ENCODE results near the gene UNC119B. TPM values are rescaled to one million over a fixed set of nuclear protein-coding genes. Genes with fewer than 3 reads are reported as not detected.

Gene UNC119B
- total RNA-seq, 1 experiment from 2014 or later, result 51.5 TPM

DNA sequence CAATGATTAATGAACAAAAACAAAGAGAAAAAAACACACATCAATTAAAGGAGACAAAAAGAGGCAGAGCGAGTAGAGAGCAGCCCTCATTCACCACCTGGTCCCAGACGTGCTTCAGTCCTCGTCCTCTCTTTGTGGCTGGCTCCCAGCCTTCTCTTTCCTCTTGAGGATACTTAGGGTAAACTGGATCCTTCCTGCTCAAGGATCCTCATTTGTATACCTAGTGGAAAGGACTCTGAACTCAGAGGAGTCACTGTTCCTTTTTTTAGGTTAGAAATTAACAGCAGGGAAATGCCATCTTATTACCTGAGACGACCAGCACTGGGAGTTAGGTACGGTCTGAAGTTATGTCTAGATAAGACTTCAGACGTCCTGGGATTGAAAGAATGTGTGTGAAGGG is 13.6 kb upstream of the UNC119B start:
- no peak overlapping the region for H3K4ac ChIP-seq (ENCODE audit: low read depth, low read length)
- H3K79me2 ChIP-seq (ENCODE audit: insufficient read depth, low read length), result no peaks in the 10 kb centered on the region
- no peaks in the 10 kb centered on the region for H3K27me3 ChIP-seq (ENCODE audit: insufficient read depth, low read length)
- H4K5ac ChIP-seq (ENCODE audit: insufficient read length, low read depth, low read length), result no peak overlapping the region
- Mint-ChIP-seq H3K27me3 (ENCODE audit: low read depth) (no peaks in the 10 kb centered on the region), H3K27ac (0 out of 7 replicates have a peak overlapping the region, but pooled peaks of 1 of the 3 experiments have one; percentile 8), H3K4me3 (no peak overlapping the region), H3K9me3 (no peaks in the 10 kb centered on the region), H3K4me1 (peaks cover 28% of the 10 kb centered on the region in 2 experiments), H3K36me3 (ENCODE audit: insufficient read depth in 1 of 3, low read depth in 3 of 3) (peaks cover 47 to 76% (median 71%) of the 10 kb centered on the region in 3 experiments; a peak in 6 of 7 replicates)
- no peak overlapping the region for H3K27ac ChIP-seq (ENCODE audit: insufficient read length, low read depth, low read length)
- no peak overlapping the region for H4K91ac ChIP-seq (ENCODE audit: insufficient read length, low read depth, low read length)
- no peak overlapping the region for H3T11ph ChIP-seq (ENCODE audit: low read length)
- H2BK5ac ChIP-seq (ENCODE audit: insufficient read length, low read length), result no peak overlapping the region
- DNase-seq, result no peak
- H3K23me2 ChIP-seq (ENCODE audit: insufficient read length, low read depth, low read length, poor library complexity, severe bottlenecking), result no peaks in the 10 kb centered on the region
- H2AK5ac ChIP-seq (ENCODE audit: insufficient read length, low read length), result no peak overlapping the region
- no peak overlapping the region for H2BK15ac ChIP-seq (ENCODE audit: low read depth, low read length)
- H2AFZ ChIP-seq (ENCODE audit: low read length), result no peak overlapping the region
- H3K14ac ChIP-seq (ENCODE audit: insufficient read depth, low read length), result no peak overlapping the region
- no peaks in the 10 kb centered on the region for H3K4me1 ChIP-seq (ENCODE audit: insufficient read depth, low read length)
- H3K9me3 ChIP-seq (ENCODE audit: control insufficient read depth, low read depth, low read length), result no peaks in the 10 kb centered on the region
- H3K23ac ChIP-seq (ENCODE audit: insufficient read length, low read depth, low read length), result no peak overlapping the region
- no peak overlapping the region for H2BK20ac ChIP-seq (ENCODE audit: low read depth, low read length, poor library complexity, severe bottlenecking)
- TF ChIP-seq, protein P1, sequence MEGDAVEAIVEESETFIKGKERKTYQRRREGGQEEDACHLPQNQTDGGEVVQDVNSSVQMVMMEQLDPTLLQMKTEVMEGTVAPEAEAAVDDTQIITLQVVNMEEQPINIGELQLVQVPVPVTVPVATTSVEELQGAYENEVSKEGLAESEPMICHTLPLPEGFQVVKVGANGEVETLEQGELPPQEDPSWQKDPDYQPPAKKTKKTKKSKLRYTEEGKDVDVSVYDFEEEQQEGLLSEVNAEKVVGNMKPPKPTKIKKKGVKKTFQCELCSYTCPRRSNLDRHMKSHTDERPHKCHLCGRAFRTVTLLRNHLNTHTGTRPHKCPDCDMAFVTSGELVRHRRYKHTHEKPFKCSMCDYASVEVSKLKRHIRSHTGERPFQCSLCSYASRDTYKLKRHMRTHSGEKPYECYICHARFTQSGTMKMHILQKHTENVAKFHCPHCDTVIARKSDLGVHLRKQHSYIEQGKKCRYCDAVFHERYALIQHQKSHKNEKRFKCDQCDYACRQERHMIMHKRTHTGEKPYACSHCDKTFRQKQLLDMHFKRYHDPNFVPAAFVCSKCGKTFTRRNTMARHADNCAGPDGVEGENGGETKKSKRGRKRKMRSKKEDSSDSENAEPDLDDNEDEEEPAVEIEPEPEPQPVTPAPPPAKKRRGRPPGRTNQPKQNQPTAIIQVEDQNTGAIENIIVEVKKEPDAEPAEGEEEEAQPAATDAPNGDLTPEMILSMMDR (conservative IDR thresholded peaks at IDR 0.05), result no peak
- no peaks in the 10 kb centered on the region for H4K20me1 ChIP-seq (ENCODE audit: control insufficient read depth, insufficient read depth, insufficient read length)
- no peak overlapping the region for H3K18ac ChIP-seq (ENCODE audit: insufficient read length, low read depth, low read length)
- H3K9ac ChIP-seq (ENCODE audit: extremely low read depth, insufficient read length, low read length), result no peak overlapping the region
- 100% methylated on average over 1 of the region's 6 CpGs for WGBS (ENCODE audit: extremely low coverage, insufficient read length, low lambda C conversion rate)
- no peak overlapping the region for H2BK120ac ChIP-seq (ENCODE audit: low read depth, low read length, poor library complexity, severe bottlenecking)
- H3K4me2 ChIP-seq (ENCODE audit: insufficient read depth, insufficient read length, low read length), result no peak overlapping the region
- no peak overlapping the region for H2BK12ac ChIP-seq (ENCODE audit: insufficient read length, low read depth, low read length)
- no peak overlapping the region for H3K56ac ChIP-seq (ENCODE audit: insufficient read length, low read depth, low read length)
- no peaks in the 10 kb centered on the region for H3K79me1 ChIP-seq (ENCODE audit: insufficient read depth, low read depth, low read length, poor library complexity, severe bottlenecking)
- H4K8ac ChIP-seq (replicated peaks; ENCODE audit: insufficient read length, low read depth, low read length), result no peak overlapping the region
